Stimulated activated CD8-positive, alpha-beta memory T cell treated with anti-CD3 and anti-CD28 coated beads, Interleukin-4, amount 100 ng/mL, for 4 hours (primary cell): ENCODE data around the gene AKT1.
A peak's percentile ranks its signal among the peaks of the same experiment; 100 is the strongest.
"Not testable (repeated sequence)": the region's sequence is repeated elsewhere in the genome, so short reads cannot be mapped to it uniquely, and the experiment has no call there.

ENCODE experiments used
- DNase-seq, 2 donors: peaks; one replicate each; pipeline ENCODE4 v3.0.0-alpha.2; 2020; ENCODE audit warnings: low read depth in 2 of 2, low spot score in 1 of 2

Gene AKT1

DNA sequence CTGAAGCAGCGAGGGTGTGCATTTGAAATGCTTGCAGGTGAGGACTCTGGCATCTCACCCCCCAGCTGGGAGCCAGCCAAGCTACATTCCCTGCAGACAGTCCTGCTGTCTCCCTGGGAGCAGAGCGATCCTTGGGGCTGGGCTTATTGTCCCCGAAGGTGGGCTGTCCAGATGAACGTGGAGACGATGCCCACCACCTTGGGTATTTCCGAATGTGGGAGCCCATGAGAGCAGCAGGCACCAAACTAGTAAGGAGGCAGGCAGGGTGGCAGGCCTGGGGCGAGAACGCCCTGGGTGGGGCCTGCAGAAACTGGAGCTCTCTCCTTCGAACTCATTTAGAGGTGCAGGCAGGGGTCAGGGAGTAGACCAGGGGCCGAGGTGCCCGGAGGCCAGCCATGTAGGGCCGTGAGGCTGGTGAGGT lies 23.8 kb upstream of the AKT1 start:
- no peak for DNase-seq

DNA sequence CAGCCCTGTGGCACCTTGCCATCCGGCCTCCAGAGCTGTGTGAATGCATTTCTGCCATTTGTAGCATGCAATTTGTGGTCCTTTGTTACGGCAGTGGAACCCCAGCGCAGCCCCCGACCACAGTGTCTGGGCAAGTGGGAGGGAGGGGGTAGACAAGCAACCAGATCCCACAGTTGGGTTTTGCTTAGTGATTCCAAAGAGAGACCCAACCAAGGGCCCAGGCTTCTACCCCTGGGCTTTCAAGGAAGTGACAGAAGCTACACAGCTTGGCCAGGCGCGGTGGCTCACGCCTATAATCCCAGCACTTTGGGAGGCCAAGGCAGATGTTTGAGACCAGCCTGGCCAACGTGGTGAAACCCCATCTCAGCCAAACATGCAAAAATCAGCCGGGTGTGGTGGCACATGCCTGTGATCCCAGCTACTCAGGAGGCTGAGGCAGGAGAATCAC lies 23.2 kb upstream of the AKT1 start:
- DNase-seq: no peak

DNA sequence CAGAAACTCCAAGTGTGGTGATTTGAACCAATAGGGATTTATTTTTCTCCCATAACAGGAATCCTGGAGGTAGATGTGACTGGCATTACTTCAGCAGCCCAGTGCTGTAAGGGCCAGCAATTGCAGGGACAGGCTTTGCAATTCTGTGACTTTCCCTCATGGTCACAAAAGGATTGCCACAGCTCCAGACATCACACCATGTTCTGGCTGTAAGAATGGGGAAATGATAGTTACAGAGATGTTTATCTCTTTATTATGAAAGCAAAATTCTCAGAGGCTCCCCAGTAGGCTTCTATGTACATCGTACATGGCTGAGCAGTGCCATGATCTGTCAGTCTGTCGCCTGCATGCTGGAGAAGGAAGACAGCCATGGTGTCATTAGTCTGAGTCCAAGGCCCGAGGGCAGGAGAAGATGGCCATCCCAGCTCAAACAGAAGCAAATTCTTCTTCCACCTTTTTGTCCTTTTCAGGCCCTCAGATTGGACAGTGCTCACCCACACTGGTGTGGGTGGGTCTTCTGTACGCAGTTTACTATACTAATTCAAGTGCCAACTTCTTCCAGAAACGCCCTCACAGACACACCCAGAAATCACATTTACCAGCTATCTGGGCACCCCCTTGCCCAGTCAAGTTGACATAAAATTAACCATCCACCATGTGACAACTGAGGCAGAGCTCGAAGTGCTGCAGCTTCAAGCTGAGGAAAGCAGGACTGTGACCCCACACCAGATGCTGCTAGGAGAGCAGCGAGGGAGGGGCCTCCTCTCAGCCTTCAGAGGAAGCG lies 22.6 kb upstream of the AKT1 start:
- no peak for DNase-seq

DNA sequence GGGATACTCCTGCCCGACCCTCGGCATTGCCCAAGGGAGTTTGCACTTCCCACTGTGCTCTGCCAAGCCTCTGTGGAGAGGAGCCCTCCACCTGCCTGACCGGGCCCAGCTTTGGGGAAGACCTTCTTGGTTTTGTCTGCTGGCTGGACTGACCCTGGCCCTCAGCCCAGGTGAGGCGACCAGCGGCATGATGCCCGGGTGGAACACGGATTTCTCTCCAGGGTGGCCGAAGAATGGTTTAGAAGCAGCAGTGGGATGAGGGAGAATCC lies 21.0 kb upstream of the AKT1 start:
- DNase-seq: no peak

DNA sequence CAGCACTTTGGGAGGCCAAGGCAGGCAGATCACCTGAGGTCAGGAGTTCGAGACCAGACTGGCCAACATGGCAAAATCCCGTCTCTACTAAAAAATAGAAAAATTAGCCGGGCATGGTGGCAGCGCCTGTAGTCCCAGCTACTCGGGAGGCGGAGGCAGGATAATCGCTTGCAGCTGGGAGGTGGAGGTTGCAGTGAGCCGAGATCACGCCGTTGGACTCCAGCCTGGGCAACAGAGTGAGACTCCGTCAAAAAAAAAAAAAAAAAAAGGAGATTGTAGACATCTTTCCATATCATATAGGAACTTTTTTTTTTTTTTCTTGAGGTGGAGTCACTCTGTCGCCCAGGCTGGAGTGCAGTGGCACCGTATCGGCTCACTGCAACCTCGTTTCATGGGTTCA lies 19.2 kb upstream of the AKT1 start:
- not testable (repeated sequence) for DNase-seq

DNA sequence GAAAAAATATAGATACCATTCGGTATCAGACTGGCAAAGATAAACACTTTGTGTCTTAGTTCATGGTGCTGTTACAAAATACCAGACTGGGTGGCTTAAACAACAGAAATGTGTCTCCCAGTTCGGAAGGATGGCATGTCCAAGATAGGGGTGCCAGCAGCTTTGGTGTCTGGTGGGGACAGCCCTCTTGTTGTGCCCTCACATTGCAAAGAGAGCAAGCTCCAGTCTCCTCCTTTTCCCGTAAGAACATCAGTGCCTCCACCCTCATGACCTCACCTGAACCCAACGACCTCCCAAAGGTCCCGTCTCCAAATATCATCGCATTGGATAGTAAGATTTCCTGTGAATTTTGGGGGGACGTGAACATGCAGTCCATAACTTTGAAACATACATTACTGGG lies 17.7 kb upstream of the AKT1 start:
- no peak for DNase-seq

DNA sequence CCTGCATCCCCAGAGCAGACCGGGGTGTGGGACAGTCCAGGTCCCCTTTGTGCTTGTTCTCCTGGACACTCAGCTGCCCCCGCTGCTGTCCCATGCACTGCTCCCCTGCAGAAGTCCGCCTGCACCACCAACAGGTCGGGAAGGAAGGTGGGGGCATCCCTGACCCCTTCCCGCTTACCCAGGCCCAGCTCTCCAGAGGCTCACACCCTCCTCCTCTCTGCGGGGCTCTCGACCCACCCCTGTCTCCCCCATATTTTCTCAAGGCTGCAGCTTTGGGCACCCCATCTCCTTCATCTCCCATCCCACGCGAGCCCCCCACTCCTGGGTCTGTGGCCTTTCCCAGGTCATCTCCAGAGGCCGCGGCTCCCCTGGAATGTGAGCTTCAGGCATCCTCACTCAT lies 14.8 kb upstream of the AKT1 start:
- no peak for DNase-seq

DNA sequence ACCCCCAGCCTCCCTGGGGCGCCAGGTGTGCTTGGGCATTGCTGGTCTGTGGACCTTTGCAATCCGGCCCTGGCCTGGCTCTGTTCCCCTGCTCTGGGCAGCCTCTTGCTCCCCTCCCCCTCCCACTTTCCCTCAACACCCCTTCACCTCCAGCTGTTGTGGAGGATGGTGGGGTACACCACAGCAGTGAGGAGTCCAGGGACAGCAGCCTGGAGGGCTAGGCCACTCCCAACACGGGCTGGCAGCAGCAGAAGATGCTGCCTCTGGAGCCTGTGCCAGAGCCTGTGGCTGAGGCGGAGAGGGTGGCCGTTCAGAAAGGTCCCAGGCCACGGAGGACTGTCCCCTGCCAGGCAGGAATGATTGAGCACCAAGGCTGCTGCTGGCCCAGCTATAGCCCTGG lies 12.9 kb upstream of the AKT1 start:
- no peak for DNase-seq

DNA sequence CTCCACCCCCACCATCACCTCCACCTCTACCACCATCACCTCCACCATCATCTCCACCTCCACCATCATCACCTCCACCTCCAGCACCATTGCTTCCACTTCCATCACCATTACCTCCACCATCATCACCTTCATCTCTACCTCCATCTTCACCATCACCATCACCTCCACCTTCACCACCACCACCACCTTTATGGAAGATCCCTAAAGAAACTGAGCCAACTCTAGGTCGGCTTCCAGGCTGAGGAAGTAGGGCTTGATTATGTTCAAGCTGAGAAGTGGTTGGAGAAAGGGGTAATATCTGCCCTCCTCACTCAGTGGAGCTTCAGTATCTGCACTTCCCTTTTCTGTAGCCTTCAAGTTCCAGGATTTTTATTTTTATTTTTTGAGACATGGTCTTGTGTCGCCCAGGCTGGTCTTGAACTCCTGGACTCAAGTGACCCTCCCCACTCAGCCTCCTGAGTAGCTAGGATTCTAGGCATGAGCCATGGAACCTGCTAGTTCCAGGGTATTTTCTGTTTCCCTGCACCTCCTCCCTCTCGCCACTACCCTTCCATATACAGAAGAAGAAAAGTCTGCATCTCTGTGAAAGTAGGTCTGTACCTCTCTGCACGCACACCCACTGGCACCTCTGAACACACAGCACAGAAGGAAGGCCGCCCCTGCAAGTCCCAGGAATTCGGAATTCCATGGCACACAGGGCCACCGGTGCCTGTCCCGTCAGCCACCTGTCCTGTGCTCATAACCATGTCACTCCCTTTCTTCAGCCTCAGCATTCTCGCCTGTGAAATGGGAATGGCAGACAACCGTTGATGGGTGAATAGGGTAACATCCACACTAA lies 11.3 kb upstream of the AKT1 start:
- no peak for DNase-seq

DNA sequence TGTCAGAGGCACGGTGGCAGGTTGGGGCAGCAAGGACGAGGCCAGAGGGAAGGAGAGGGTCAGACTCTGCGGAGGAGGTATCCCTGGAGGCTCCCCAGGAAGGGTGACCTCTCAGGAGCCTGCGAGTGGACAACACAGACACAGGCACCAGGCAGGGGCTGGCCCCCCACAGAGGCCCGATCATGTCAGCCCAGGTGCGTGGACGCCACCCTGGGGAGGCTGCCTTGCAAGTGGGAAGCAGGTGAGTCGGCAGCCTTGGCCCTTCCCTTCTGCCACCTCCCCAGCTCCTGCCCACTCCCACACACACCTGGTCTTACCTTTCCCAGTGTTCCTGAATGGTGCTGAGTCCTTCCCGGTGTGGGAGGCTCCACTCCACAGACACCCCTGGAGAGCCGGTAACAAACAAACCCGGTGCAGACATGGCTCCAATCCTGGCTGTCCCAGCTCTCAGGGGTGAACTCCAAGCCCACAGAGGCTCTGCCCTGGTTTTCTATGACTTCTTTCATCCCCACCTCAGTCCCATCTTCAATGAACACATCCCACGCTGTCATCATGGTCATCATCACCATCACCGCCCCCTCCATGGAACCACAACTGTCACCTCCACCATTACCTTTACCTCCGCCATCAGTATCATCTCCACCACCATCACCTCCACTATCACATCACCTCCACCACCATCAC lies 10.5 kb upstream of the AKT1 start:
- DNase-seq: no peak

DNA sequence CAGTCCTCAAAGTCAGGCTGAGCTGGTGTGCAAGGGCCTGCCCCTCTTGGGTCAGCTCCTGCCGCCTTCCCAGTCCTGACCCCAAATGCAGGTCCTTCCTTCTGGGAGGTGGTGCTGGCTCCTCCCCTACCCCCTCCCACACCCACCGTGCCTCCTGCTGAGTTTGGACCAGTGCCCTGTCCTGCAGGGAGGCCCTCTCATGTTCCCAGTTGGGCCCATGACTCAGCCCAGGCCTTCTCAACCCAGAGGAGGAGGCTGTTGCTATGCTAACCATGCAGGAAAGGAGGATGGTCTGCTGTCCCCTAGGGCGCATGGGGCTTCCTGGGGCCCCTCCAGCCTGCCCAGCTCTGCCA lies 9.8 kb upstream of the AKT1 start:
- DNase-seq: no peak

DNA sequence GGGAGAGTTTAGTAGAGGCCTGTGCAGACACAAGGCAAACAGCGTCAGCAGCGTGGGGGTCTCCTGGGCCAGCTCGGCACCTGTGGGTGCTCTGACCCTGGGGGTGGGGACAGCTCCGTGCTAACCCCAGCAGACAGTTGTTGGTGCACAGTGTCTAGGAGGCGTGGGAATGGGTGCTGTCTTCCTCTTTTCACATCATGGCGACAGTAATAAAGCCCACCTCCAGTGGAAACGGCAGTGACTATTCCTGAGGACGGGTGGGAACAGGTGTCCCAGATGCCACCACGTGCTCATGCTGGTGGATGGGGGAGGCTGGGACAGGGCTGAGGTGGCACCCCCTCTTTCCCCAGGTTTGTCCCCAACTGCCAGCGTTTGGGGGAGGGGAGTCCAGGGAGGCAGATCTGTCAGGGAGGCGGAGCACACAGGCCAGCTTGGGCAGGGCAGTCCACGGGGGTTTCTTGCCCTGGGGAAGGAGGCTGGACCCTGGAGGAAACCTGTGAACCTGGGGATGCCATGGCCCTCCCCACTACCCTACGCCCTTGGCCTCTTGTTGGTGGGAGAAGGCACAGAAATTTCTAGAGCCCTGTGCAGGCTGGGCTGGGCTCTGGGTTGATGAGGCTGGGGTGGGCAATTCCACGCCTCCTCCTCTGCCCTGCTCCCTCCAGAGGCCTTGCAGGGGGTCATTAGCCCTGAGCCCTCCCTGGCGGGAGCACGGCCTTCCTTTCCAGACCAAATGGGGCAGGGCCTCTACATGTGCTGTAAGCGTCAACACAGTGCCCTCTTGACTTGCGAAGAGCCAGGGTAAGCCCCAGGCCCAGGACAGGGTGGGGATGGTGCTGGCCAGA lies 9.2 kb upstream of the AKT1 start:
- no peak for DNase-seq

DNA sequence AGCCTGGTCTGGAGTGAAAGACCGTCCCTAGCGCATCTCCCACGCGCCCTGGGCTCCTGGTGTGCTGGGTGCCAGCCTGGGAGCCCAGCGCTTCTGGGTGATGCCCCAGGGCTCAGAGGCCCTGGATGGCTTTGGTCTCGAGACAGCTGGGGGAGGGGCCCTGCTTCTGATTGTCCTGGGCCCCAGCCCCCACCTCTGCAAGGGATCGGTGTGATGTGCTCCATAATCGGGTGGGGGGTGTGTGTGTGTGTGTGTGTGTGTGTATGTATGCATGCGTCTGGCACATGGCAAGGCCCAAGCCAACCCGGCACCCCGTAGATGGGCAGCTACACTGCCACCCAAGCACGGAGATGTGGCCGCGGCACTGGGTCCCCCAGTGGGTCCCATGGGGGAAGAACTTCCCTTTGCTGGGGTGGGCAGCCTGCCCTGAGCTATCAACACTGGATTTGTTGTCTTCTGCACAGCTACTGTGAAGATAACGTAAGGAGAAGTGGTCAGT lies 8.4 kb upstream of the AKT1 start:
- no peak for DNase-seq

DNA sequence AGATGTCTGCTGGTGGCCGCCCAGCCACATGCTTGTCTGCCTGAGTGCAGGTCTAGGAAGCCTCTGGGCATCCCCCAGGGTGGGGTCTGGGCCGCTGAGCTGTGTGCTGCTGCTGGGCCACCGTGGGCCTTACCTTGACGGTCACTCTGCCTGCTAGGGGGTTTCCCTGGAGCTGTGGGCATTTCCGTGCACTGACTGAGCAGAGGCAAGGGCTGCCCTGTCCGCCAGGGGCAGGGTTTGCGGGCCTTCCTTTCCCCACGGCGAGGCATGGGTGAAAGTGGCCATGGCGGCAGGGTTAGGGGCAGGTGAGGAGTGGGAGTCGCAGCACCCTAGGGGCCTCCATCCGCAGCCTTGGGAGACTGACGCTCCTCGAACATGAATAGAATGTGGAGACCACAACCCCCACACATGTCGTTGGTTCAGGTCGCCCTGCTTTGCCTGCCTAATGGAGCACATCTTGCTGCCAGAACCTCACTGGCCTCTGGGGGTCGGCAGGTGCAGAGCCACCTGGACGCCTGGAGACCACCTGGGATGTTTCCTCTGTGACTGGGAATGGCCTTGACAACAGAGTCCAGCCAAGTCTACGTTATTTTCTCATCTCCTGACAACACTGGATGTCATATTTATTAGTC lies 7.8 kb upstream of the AKT1 start:
- no peak for DNase-seq

DNA sequence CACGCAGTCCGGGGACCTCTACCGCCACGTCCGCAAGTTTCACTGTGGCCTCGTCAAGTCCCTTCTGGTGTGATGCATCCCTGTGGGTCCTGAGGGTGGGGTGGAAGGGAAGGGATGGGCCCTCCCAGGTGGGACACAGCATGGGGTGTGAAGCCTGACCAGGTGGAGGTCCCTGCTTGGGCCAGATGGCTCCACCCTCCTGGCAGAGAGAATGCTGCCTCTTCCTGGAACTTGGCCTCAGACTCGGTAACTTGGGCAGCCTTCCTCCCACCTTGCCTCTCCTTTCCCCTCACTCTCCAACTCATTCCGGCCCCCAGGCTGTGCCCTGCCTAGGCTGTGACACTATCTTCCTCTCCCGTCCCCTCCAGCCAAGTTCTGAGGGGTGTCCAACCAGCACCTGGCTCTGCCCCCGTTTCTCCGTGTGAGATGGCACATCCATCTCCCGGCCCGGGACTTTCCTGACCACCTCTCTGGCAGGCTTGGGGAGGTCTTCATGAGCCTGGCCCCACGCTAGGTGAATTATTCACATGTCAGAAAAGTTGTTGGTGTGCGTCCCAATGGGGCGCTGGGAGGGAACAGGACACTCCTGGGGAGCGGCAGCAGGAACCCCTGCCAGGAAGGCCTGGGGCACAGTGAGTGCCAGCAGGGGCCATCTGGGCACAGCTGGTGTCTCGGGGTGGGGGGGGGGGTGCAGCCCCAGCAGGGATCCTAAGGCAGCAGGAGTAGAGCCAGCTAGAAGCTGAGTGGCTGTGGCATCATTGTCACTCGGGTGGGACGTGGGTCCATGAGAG lies 7.0 kb upstream of the AKT1 start:
- no peak for DNase-seq

DNA sequence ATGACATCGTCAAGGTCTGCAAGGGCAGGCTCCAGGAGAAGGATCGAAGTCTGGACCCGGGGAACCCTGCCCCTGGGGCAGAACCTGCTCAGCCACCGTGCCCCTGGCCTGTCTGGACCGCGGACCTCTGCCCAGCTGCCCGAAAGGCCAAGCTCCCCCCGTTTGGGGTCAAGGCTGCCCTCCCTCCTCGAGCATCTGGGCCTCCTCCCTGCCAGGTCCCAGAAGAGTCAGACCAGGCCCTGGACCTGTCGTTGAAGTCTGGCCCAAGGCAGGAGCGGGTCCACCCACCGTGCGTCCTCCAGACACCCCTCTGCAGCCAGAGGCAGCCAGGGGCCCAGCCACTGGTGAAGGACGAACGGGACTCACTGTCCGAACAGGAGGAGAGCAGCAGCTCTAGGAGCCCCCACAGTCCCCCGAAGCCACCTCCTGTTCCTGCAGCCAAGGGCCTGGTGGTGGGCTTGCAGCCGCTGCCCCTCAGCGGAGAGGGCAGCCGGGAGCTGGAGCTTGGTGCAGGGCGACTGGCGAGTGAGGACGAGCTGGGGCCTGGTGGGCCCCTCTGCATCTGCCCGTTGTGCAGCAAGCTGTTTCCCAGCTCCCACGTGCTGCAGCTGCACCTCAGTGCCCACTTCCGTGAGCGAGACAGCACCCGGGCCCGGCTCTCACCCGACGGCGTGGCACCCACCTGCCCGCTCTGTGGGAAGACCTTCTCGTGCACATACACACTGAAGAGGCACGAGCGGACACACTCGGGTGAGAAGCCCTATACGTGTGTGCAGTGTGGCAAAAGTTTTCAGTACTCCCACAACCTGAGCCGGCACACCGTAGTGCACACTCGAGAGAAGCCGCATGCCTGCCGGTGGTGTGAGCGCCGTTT lies 6.2 kb upstream of the AKT1 start:
- DNase-seq: no peak

DNA sequence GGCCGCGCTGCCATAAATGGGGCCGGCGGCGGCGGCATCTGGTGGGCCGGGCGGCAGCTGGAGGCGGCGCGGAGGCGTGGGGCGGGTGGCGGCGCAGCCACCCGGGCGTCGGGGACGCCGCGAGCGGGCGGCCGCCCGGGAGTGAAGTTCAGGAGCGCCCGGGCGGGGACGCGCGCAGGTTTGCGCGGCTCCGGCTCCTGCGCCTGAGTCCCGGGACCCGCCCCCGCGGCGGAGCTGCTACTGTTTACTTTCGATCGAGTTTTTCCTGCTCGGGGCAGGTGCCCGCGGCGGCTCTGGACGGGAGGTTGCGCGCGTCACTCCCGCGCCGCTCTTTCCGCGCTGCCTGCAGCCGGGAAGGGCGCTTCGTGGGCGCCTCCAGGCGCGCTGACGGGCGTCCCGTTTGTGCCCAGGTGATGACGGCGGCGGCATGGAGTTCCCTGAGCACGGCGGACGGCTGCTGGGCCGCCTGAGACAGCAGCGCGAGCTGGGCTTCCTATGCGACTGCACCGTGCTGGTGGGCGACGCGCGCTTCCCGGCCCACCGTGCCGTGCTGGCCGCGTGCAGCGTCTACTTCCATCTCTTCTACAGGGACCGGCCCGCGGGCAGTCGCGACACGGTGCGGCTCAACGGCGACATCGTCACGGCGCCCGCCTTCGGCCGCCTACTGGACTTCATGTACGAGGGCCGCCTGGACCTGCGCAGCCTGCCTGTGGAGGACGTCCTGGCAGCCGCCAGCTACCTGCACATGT lies 5.4 kb upstream of the AKT1 start, which contains the start of gene ZBTB42:
TSS of gene ZBTB42 (plus strand) at position 331 of the 749 bp plus-strand sequence. CDS start at position 428, 97 bp downstream.
- peak; percentile 27 to 40 for DNase-seq
